Stimulated activated CD8-positive, alpha-beta memory T cell treated with anti-CD3 and anti-CD28 coated beads, Interleukin-12 subunit alpha, Interleukin-12 subunit beta, amount 100 ng/mL, for 24 hours (primary cell): Measurements from ENCODE around the gene SEMA5B.

Experiments
- DNase-seq: peaks from one replicate; pipeline ENCODE4 v3.0.0-alpha.2; 2020; ENCODE audit errors: extremely low read depth

Gene SEMA5B

DNA sequence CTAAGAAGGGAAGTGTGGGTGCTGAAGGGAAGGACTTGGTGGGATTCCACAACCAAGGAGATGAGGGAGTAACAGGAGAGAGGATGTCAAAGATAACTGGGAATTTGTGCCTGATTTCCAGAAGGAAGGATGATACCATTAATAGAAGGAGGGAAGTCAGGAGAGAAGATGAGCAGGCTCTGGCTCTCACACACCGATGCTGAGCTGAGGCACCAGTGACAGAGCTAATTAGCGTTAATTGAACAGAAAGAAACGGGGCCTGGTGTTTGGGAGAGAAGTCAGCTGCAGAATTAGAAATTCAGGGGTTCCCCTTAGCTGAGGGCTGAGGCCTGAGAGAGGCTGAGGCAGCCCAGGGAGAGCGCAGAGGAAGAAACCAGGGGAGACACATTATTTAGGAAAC, 27.4 kb upstream of the SEMA5B start:
- DNase-seq: no peak

DNA sequence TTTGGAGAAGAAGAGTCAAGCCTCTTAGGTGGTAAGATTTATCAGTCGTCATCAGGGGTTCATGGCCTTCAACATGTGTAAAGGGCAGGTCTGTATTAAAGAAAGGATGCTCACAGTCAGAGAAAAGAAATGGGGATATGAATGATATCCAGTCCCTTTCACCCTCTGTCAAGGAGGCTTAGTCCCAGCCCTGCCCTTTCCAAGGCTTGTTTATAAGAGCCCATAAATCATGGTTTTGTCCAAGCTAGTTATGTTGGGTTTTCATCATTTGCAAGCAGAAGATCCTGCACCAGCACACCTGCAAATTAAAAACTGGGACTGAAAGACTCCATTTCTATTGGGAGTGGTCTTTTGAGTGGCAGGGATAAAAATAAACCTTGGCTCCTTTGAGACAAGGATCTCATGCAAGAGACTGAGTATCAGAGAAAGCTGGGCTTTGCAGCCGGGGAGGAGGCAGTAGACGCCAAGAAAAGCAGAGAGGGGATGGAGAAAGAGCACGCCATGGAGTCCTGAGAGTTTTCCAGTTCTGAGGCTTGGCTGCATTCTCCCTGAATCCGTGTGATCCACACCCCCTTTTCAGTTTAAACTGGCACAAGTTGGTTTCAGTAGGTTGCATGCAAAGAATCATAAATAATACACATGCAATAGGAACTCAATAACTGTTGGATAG, 26.7 kb upstream of the SEMA5B start:
- no peak for DNase-seq

DNA sequence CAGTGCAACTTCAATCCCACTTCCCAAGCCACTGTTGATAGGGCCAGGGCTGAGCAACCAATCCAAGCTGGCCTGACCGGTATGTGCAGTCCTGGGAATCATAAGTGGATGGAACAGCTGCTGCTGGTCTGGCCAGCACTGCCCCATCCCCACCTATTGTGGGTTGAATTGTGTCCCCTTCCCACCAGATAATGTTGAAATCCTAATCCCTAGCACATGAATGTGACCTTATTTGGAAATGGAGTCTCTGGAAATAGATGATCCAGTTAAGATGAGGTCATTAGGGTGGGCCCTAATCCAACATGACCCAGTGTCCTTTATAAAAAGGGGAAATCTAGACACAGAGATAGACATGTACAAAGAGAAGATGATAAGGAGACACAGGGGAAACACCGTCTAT, 25.5 kb upstream of the SEMA5B start:
- no peak for DNase-seq

DNA sequence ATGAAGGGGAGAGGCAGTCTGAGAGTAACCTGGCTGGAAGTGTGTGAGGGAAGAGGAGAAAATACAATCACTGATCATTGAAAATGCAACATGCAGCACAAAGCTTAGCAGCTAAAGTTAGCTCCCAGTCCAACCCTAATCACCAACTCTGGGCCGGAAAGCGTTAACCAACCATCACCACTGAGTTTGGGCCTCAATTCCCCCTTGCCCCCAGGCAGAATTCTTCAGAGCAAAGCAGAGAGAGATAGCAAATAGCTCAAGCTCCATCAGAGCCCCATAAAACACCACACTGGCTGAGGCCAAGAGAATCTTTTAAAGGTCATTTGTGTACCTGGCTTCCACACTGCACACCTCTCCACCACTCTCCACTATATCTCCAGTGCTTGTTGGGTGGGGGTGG, 23.1 kb upstream of the SEMA5B start:
- no peak for DNase-seq

DNA sequence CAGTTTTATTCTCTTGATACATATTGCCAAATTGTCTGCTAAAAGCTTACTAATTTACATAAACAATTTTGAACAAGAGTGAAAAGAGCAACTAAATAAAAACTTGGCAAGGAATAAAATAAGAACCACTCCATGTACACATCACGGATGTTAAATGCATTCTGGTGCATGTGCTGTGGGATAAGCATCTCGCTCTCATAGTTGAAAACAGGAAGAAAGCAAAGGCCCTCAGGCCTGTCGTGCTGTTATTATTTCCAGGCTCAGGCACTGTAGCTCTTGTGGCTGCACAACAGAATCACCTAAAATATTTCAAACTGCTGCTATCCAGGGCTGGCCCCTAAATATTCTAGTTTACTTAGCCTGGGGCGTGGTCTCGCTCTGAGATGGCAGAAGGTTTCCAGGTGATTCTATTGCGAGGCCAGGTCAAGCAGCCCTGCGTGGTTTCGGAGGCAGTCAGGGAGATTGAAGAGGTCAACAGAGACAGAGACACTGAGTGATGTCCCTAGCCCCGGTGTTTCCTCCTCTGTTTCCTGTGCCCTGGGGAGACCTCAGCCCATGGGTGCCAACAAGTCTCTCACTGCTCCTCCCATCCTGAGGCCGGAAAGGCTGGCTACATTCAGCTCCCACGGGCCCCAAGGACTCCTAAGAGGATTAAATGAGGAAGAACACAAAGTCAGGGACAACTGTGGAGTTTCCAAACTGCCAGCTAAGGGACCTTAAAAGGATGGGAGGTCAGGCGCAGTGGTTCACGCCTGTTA, 21.1 kb upstream of the SEMA5B start:
- DNase-seq: no peak

DNA sequence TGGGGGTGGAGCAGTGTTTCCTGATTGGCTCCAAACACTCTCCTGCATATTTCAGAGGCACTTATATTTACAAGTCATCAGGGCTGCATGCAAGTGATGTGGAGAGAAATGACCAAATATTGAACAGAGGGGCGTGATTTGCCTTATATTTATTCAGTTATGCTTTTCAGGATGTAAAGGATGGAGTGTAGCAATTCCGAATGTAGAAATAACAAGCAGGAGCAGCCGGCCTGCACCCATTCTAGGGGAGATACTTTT, 19.4 kb upstream of the SEMA5B start:
- DNase-seq: no peak

DNA sequence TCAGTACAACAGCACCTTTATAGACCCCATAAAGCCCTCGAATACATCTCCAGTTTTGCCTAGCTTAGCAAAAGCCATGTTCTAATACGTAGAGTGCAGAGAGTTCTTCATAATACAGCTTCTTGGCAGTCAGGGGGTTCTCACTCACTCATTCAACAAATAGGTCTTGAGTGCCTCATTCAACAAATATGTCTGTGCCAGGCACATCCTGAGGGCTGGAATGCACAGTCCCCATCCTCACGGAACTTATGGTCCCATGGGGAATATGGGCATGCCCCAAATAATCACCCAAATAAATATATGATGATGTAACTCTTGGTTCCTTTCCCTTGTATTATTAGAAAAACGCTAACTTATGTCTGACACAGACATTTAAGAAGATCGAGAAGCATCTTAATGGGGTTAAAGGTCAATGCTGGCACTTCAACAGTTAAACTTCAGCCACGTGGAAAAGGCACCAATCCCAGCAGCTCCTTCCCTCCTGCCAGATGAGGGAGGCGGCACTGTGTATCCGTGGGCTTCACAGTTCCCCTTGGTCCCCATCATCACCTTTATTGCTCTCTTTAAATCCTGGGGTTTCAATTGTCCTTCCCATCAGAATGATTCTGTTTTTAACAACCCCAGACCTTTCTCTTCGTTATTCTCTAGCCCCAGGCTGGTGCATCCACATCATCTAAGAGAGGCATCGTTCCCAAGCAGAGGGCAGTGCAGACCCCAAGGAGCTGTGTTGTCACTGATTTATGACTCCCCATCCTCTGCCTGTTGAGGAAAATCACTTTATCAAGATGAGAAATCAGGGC, 18.9 kb upstream of the SEMA5B start:
- DNase-seq: no peak

DNA sequence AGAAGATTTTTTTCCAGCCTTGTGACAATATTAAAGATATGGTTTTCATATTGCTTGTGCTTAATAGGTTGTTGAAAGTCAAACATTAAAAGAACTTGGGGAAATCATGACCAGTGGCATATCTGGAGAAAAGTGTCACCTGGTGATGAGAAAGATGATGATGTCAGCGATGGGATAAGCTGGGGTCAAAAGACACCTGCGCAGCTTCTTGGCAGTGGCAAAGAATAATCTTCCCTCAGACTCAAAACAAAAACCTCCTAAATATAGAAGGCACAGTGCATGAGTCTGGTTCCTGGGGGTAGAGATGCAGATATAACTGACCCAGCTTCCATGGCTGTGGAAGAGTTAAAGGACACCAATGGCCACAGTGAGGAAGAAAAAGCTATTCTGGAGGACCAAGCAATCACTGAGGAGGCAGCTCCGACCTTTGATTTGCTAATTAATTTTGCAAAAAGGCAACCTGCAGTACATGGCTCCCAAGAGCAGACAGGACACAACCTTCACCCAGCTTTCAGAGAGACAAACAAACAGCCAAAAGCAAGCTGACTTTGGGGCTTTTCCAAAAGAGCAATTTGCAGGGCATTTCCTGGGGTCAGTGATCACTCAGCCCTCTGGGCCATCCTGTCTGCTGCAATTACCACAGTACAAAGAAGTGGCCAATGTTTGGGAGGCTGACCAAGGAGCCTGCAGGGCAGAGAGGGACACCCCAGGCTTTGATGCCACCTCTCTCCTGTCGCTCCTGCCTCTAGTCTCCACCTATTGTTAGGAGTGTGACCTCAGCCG, 17.6 kb upstream of the SEMA5B start:
- DNase-seq: no peak

DNA sequence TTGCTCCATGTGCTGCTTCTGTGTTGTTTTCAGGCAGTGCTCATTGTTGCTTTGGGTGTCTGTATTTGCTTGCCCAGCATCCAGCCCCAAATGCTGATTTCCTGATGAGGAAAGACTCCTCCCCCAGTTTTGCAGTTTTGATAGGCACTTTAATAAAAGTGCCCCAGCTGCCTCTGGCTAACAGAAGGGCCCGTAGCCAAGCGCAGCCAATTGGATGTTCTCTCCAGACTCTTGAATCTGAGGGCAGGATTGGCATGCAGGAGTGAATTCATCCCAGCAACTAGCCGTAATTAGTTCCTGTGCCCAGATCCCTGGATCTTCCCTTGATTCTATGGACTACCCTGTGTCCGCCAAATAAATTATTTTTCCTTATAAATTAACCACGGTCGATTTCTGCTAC, 14.8 kb upstream of the SEMA5B start:
- no peak for DNase-seq

DNA sequence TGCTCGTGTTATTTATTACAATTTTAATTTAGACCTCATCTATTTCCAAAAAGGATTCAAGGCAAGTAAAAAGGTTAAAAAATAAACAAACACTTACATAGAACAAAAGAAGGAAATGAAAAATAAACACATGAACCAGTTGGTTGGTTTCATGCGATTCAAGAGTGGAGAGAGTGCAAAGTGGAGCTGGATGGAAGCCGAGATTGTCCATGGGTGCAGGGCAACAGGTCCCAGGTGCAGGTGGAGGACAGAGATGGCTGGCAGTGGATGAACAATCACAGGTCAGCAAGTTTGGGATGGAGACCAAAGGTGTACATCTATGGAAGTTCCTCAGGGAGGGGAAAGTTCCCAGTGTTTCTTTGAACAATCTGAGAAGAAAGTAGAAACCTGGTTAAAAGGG, 11.6 kb upstream of the SEMA5B start:
- DNase-seq: no peak

DNA sequence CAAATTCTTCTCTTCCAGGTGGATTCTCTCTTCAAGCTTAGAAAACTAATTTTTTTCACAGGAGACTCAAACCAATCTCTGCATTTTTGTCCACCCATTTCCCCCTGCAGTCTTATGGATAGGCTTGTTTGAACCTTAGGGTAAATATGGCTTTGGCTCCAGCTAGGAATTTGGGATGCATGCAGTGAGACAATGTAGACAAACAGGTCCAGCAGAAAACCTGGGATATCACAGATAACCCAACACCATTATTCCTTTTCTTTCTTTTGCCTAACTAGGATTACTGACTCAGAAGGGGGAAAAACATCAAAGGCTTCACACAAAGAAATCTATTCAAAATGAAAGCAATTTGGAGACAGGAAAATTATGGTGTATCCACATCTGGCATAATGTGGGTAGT, 11.2 kb upstream of the SEMA5B start:
- DNase-seq: no peak

DNA sequence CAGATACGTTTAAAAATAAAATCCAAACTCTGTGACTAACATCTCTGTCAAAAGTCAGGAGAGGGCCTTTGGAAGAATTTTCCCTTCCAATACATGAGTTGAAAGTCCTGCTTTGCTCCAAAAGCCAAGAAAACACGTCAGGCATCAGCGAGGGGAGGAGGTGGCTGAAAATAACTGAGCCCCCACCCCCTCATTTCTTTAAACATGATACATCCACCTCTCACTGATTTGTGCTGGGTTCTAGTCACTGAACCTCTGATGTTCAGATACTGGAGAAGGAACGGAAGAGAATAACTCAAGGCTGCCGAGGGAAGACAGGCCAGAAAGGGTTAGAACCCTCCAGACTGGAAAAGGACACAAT, 9.4 kb upstream of the SEMA5B start:
- no peak for DNase-seq

DNA sequence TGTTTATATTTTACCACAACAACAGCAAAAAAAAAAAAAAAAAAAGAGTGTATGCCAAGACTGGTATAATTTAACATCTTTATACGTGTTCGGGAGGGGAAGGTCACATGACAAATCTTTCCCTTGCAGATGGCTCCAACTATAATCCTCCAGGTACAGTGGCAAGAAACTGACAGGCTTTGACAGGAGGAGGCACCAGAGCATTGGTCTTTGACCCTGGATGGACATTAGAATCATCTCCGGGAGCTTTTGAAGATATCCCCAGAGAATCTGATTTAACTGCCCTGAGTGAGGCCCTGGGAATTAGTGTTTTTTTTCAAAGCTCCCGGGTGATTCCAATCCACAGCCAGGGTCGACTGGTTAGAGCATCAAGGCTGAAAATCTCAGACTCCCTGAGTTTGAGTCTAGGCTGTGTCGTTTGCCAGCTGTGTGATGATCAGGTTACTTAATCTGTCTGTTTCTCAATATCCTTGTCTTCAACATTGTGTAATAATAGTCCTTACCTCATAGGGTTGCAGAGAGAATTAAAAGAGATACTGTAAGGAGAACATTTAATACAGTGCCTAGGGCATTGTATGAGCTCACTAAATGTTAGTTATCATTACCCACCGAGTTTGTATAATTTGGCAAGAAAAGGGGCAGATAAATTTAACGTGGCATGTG, 8.9 kb upstream of the SEMA5B start:
- DNase-seq: no peak

DNA sequence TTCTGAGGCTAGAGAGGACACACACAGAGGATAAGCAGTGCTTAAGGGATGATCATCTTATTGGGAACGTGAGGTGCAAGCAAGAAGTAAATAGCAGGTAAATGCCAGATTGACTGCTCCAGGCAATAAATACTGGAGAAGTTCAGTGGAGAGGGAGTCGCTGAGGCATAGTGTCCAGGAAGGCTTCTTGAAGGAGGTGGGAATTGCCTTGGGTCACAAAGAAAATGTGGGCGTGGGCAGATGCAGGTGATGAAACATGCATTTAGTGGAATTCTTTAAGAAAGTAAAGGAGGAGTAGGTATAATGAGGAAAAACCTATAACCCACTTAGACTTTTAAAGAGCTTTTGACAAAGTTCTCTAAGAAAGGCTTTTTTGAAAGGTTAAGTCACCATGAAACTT, 7.4 kb upstream of the SEMA5B start:
- no peak for DNase-seq

DNA sequence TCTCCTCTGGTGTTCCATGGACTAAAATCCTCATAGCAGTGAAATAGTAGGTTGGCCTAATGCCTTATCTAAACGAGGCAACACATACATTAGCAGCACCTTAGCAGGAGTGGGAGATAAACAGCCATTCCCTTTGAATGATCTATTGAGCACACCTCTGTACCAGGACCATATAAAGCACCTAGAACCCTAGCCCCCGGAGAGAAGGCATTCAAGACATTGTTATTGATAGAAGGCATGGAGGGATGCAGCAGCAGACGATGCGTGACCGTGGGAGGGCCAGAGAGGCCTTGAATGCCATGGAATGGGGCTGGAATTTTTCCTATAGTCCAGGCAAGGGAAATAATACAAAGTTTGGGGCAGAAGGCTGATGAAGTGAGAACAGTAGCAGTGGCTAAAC, 6.6 kb upstream of the SEMA5B start:
- no peak for DNase-seq

DNA sequence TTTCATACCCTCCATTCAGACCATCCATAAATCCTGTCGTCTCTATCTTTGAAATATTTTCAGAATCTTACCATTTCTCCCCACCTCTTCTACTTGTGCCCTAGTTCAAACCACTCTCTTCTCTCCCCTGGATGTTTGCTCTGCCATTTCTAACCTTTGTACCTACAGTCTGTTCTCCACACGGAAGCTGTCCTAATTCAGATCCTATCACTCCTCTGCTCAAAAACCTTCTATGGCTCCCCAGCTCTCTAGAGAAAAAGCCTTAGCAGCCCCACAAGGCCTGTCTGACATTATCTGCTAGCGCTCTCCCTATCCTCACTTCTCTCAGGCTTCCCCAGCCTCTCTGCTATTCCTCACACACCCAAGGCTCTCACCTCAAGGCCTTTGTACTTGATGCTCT, 4.5 kb upstream of the SEMA5B start:
- DNase-seq: no peak

DNA sequence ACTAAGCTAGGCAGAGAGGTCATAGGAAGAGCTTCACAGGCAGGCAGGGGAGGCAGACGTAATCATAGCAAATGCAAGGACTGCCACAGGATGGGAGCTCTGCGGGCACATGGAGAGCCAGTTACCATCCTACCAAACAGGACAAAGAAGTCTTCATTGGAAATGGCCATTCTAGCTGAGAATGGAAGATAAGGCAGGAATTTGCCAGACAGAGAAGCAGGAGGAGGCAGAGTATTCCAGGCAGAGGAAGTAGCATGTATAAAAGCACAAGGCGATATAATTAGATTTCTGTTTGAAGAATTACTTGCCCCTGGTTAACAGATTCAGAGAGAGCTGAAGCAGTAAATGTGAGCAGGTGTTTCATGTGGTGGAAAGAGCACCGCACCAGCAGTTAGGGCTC, 3.5 kb upstream of the SEMA5B start:
- no peak for DNase-seq

DNA sequence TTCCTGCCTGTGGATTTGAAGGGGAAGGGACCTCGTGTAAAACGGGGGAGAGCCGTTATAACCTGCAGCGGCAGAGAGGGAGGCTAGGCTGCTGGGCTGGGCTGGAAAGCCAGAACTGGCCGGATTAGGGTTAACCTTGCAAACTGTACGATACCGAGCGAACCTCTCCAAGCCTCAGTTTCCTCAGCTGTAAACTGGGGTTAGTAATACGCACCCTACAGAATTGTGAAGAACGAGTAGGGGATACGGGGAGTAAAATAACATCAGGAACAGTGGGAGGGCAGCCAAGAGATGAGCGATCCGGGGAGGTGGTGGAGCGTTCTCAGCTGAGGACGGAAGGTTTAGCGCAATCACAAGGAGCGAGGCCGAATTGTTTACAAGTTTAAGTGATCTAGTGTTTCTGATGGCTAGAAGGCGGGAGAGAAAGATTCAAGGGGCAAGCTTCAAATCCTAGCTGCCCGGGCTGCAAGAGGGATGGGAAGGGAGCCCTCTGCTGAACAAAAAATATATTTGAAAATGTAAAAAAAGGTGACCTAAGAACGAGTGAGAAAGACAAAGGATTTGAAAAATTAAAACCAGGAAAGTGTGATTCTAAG, 768 bp upstream of the SEMA5B start:
- no peak for DNase-seq

DNA sequence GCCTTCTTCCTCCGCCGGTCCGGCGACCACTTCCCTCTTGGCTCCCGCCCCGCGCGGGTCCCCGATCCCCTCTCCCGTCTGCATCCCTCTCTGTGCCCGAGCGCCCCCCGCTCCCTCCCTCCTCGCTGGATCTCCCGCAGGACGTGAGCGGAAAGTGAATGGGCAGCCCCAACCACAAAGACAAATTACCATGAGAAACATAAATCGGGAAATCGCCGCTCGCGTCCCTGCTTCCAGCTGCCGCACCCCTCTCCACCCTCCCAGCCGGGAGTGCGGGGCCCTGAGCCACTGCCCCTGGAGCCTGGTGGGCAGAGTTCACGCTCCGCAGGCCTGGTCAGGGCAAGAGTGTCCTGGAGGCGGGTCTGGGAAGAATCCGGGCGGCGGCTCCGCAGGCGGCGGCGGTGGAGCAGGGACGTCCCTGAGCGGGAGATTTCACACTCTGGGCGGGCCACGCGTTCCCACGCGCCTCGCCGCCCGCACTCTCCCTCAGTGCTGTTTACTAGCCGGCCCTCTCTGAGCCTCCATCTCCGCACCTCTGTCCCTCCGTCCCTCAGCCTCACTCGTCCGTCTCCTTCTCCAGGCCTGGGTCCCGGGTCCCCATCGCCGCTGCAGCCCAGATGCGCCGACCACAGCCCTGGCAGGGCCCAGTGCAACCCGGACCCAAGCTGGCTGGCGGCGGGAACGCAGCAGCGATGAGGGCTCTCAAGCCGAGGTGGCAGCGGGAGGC, 835 bp downstream of the SEMA5B start:
- no peak for DNase-seq

DNA sequence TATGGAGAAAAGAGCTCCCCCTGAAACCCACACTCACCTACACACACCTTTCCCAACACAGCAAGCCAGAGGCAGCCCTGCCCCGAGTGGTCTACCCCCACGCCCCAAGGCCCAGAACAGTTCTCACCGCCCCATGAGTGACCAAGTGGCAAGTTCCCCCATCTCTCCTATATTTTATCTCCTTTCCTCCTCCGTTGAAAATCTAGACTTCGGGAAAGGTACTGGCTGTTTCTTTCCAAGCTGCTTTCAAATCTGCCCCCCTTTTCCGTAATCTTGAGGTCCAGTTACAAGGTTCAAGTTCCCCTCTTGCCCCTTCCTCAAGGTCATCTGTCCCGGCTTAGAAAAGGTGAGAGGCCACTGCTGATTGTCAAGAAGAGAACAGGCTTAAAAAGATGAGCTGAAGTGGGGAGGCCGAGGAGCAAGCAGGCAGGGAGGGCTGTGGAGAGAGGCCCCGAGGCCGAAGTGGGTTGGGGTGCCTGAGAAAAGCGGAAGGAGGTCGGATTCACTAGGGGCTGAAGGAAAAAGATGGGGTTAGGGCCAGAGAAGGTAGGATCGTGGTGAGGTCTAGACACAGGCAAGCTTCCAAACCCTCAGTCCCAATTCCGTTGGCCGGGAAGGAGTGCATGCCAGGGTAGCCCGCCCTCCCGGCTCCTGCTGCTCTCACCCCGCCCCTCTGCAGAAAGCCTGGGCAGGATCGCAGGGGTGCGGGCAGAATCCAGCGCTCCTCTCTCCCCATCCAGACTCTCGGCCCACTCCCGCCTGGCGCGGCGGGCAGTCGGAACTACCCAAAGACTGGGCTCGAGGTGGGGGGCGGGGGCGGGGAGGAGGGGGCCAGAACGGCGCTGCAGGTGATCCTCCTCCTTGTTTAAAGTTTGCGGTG, 1.7 kb downstream of the SEMA5B start:
- DNase-seq: no peak
